ENCODE results near the gene TRO.

The TRO gene

DNA sequence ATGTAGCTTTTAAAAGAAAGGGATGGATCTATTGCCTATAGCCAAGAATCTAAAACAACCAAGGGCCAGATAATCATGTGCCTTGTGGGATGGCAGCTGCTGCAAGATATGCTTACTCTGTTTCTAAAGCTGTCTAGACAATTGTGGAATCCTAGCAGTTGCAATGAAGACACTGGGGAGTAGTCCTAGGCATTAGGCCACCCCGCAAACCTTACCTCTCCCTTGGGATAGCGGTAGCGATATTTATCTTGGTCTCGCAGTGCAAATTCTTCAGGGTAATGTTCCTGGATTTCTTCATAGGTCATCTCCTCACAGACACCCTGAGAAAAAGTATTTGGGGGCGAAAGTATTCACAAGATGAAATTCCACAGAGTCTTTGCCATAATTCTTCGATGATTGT is 24.6 kb downstream of the TRO start:
- no peak for FAIRE-seq
- DNase-seq (ENCODE audit: extremely low spot score, insufficient read length, low read depth), result no peak

DNA sequence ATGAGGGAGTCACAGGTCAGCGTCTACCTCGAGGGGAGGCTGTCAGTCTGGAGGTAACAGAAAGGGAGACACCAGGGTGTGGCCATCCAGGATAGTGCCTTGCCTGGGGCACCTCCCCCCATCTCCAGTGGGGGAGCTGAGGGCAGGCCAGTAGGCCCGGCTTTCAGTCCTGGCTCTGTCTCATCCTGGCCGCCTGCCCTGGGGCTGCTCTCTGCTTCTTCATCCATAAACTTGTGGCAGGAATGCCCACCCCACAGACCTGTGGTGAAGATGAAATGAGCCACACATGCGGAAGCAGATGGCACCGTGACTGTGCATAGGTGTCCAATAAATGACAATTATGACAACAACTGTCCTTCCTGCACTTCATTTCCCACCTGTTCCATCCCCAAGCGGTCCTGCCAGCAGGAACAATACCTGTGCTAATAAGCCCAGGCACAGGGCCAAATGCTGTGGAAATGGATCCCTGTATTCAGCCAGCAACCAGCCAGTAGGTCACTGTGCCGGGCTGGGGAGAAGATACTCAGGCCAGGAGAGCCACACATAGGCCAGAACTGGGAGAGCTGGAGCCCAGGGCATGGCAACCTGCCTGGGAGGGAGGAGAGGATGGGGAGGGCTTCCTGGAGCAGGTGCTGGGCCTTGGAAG is 30.2 kb downstream of the TRO start:
- no peak for FAIRE-seq
- no peak for DNase-seq (ENCODE audit: extremely low spot score, insufficient read length, low read depth)

DNA sequence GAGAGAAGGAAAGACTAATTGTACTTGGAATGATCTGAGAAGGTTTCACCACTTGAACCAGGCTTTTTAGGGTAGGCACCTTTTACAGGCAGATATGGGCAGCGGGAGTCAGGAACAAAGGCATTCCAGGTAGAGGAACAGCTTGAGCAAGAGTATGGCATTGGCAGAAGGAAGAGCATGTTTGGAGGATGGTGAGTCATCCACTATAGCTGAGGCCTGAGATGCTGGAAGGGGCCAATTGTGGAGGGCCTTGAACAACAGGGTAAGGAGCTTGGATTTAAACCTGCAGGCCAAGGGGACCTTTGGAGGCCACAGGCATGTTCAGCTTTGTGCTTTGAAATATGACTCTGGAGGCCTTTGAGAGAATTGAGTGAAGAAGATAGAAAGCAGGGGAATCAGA is 41.1 kb downstream of the TRO start:
- DNase-seq (ENCODE audit: extremely low spot score, insufficient read length, low read depth) (no peak), FAIRE-seq (no peak)

DNA sequence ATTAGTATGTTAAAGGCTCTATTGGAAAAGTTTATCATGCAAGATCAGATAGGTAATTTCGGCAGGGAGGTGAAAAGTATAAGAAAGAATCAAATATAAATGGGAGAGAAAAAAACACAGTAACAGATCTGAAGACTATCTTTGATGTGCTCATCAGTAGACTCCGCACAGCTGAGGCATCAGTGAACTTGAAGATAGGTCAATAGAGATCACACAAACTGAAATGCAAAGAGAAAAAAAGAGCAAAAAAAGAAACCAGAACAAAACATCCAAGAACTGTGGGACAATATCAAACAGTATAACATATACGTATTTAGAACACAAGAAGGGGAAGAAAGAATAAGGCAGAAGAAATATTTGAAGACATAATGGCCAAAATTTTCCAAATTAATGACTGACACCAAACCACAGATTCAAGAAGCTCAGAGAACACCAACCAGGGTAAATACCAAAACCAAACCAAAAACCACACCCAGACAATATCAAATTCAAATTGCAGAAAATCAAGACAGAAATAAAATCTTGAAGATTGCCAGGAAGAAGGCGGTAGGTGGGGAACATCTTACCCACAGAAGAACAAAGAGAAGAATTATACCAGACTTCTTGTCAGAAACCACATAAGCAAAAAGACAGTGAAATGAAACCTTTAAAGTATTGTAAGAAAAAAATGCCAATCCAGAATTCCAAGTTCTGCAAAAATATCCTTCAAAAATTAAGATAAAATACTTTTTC is 44.3 kb downstream of the TRO start:
- no peak for DNase-seq (ENCODE audit: extremely low spot score, insufficient read length, low read depth)
- FAIRE-seq, result no peak

DNA sequence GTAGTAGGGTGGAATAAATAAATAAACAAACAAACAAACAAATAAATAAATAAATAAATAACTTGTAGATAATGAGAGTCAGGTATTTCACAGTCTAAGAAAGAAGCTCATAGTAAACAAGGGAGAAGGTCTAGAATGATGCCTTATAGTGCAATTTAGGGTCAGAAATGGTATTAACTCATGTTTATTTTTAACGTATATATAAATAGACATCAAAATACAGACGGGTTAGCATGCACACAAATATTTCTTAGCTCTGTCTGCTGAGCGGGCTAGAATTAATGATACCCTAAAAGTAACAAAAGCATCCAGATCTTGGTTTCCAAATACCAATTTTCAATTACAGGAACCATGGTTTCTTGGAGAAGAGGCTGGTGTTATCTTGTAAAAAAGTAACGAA is 56.8 kb downstream of the TRO start:
- no peak for DNase-seq (ENCODE audit: extremely low spot score, insufficient read length, low read depth)
- FAIRE-seq, result no peak

DNA sequence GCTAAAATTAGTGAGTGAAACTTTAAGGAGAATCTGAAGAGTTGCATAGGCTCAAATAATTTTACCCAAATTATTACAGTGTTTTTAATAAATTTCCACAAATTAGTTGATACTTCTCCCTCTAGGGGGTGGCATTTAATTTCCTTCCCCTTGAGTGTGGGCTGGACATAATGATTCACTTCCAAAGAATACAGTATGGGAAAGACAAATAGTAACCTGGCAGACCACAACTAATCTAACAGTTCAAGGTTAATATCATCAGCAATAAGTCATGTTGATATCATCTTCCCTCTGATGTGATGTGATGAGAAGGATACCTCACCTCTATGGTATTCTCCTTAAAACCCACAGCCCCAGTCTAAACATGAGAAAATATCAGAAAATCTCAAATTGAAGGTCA is 57.8 kb downstream of the TRO start:
- DNase-seq (ENCODE audit: extremely low spot score, insufficient read length, low read depth) (no peak), FAIRE-seq (no peak)

DNA sequence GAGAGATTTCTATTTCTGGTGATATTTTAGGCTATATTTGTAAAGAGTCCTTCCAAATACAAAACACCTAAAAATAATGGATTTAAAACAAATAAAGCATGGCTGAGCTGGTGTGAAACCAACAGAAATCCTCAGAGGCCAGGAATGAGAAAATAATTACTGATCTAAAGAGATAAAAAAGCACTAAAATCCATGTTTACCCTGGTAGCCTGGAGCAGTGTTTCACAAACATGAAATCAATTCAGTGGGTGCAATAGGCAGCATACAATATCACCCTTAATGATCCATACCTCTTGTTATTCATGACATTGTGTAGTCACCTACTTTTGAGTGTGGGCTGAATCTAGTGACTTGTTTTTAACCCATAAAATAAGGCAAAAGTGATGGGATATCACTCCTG is 58.8 kb downstream of the TRO start:
- DNase-seq (ENCODE audit: extremely low spot score, insufficient read length, low read depth) (no peak), FAIRE-seq (no peak)

DNA sequence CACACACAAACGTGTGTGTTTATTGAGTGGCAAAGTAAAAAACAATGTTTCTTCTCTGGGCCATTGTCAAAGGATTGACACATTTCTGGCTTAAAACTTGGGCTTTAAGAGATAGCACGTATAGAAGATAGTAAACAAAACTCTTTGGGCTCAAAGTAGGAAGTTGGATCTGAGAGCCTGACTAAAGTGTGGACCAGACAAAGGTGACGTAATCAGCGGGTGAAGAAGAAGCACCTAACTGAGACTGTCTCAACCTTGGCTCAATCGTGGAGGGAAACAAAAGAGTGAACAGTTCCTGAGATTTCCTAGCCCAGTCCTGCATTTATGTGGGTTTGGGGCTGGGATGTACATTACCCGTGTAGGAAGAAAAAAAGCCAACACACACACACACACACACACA is 59.7 kb downstream of the TRO start:
- no peak for FAIRE-seq
- DNase-seq (ENCODE audit: extremely low spot score, insufficient read length, low read depth), result no peak

All from GM18507 (cell line).